Measurements from ENCODE around the gene NRCAM. TPM values are rescaled to one million over a fixed set of nuclear protein-coding genes. Genes with fewer than 3 reads are reported as not detected.

NRCAM gene
- total and polyA plus RNA-seq, 2 of the 13 experiments (the other 11 are each of a cell fraction or from before 2014, with no cell fraction given) = 0.31 to 0.33 TPM

- Histone ChIP-seq H3K27ac (ENCODE audit: extremely low read length, insufficient read depth, low read length) (no peak overlapping the region), H3K36me3 (replicated peaks in 1 of 2; ENCODE audit: control insufficient read depth in 1 of 2, insufficient read depth in 2 of 2, low read length in 2 of 2) (no peaks in the 10 kb centered on the region), H3K4me3 (replicated peaks in 1 of 3; ENCODE audit: insufficient read depth in 1 of 3, low read depth in 2 of 3, low read length in 3 of 3) (no peak overlapping the region), H2AFZ (ENCODE audit: low read length) (no peak overlapping the region), H3K4me2 (ENCODE audit: low read depth, low read length) (no peak overlapping the region), H3K9me3 (ENCODE audit: low read length) (no peaks in the 10 kb centered on the region), H3K27me3 (ENCODE audit: control insufficient read depth in 1 of 2, insufficient read depth in 2 of 2, low read length in 2 of 2) (no peaks in the 10 kb centered on the region), H3K79me2 (ENCODE audit: insufficient read depth, low read length) (no peaks in the 10 kb centered on the region), H4K20me1 (ENCODE audit: insufficient read depth, low read length) (no peaks in the 10 kb centered on the region), H3K4me1 (ENCODE audit: insufficient read depth, low read length) (no peaks in the 10 kb centered on the region), H3K9ac (ENCODE audit: insufficient read depth, low read depth, low read length) (no peak overlapping the region)
- in situ Hi-C loops (cut with HindIII; ENCODE audit: extremely low pct_ligation_motif_present, low pct_unique_long_range_greater_than_20kb) = no loop called here
- intact Hi-C loops (cut with micrococcal nuclease; ENCODE audit: unreplicated experiment) = no loop called here
- ATAC-seq (no peak), FAIRE-seq (no peak), DNase-seq (ENCODE audit: low spot score) (no peak)
- ChIA-PET POLR2A (no interaction called here), CTCF (ENCODE audit: low intra/inter-chr PET ratio, low total read pairs) (no interaction called here)
- no TSS peak for BruUV-seq (replicated peaks)
- WGBS (ENCODE audit: low lambda C conversion rate) = 56% methylated on average over 6 of the region's 6 CpGs
- TF ChIP-seq KDM1A (CRISPR knock-in tag; IDR thresholded peaks at IDR 0.05) = no peak
- no peak for TF ChIP-seq BCL3 (CRISPR knock-in tag; IDR thresholded peaks at IDR 0.05)
- no peak for TF ChIP-seq ZNF160 (CRISPR knock-in tag; IDR thresholded peaks at IDR 0.05)
- TF ChIP-seq ZNF337 (CRISPR knock-in tag; IDR thresholded peaks at IDR 0.05; ENCODE audit: borderline replicate concordance, low read depth) = no peak
- no peak for TF ChIP-seq EEA1 (CRISPR knock-in tag; IDR thresholded peaks at IDR 0.05; ENCODE audit: borderline replicate concordance)
- no peak for TF ChIP-seq TOPORS (CRISPR knock-in tag; IDR thresholded peaks at IDR 0.05)
- TF ChIP-seq KLF16 (CRISPR knock-in tag; IDR thresholded peaks at IDR 0.05) = no peak
- TF ChIP-seq ZNF678 (CRISPR knock-in tag; IDR thresholded peaks at IDR 0.05) = no peak
- TF ChIP-seq ZNF770 (CRISPR knock-in tag; IDR thresholded peaks at IDR 0.05) = no peak
- TF ChIP-seq ATF1 (CRISPR knock-in tag; IDR thresholded peaks at IDR 0.05) = no peak
- TF ChIP-seq TFAP4 (IDR thresholded peaks at IDR 0.05; ENCODE audit: borderline replicate concordance, low read depth) = no peak
- TF ChIP-seq ZNF510 (CRISPR knock-in tag; IDR thresholded peaks at IDR 0.05; ENCODE audit: low read depth) = no peak
- no peak for TF ChIP-seq MTA3 (CRISPR knock-in tag; IDR thresholded peaks at IDR 0.05)
- TF ChIP-seq IRF1 (CRISPR knock-in tag; IDR thresholded peaks at IDR 0.05; ENCODE audit: low read depth) = no peak
Observed at GRCh38 chr7:108284349-108285002, 171.8 kb downstream of the NRCAM start.

All from HepG2 (cell line).